ENCODE data around the gene SMCO1.
"Not testable (repeated sequence)": the region's sequence is repeated elsewhere in the genome, so short reads cannot be mapped to it uniquely, and the experiment has no call there.

SMCO1 gene

GRCh38 chr3:196458063-196458462 lies 57.1 kb downstream of the SMCO1 start:
- Histone ChIP-seq H3K9me3 (ENCODE audit: control insufficient read depth, insufficient read depth, low read length) (no peaks in the 10 kb centered on the region), H3K36me3 (ENCODE audit: control insufficient read depth, low read length) (no peaks in the 10 kb centered on the region), H3F3A (ENCODE audit: control insufficient read depth, insufficient read depth) (0 out of 2 replicates have a peak, but pooled peaks cover 2% of the 10 kb centered on the region), H3K4me2 (ENCODE audit: low read length) (no peak overlapping the region), H3K27ac (ENCODE audit: low read depth, low read length) (no peak overlapping the region), H3K4me3 (ENCODE audit: low read length) (no peak overlapping the region), H3K9me2 (replicated peaks; ENCODE audit: control insufficient read depth, low read length) (no peaks in the 10 kb centered on the region), H3K4me1 (ENCODE audit: control insufficient read depth, low read length) (no peaks in the 10 kb centered on the region), H4K20me1 (ENCODE audit: control insufficient read depth, insufficient read depth, low read depth, low read length) (no peaks in the 10 kb centered on the region), H3K27me3 (ENCODE audit: control insufficient read depth, low read length) (no peaks in the 10 kb centered on the region), H3K79me2 (ENCODE audit: control insufficient read depth, low read length) (no peaks in the 10 kb centered on the region)
- TF ChIP-seq EZH2phosphoT487 (IDR thresholded peaks at IDR 0.05; ENCODE audit: borderline replicate concordance, low read length) (no peak), CTCF (IDR thresholded peaks at IDR 0.05; ENCODE audit: low read depth, low read length, poor library complexity, severe bottlenecking) (no peak)

- H3K27me3 ChIP-seq (ENCODE audit: control insufficient read depth, low read length); H3K9me2 ChIP-seq (replicated peaks; ENCODE audit: control insufficient read depth, low read length); H3K79me2 ChIP-seq (ENCODE audit: control insufficient read depth, low read length); H3K4me2 ChIP-seq (ENCODE audit: low read length); H3K27ac ChIP-seq (ENCODE audit: low read depth, low read length); H4K20me1 ChIP-seq (ENCODE audit: control insufficient read depth, insufficient read depth, low read depth, low read length); H3F3A ChIP-seq (ENCODE audit: control insufficient read depth, insufficient read depth); H3K9me3 ChIP-seq (ENCODE audit: control insufficient read depth, insufficient read depth, low read length); H3K36me3 ChIP-seq (ENCODE audit: control insufficient read depth, low read length); H3K4me1 ChIP-seq (ENCODE audit: control insufficient read depth, low read length); H3K4me3 ChIP-seq (ENCODE audit: low read length): not testable (repeated sequence)
These were observed 57.7 kb downstream of the SMCO1 start for GRCh38 chr3:196457470-196457869.
